KMS-11 (cell line): ENCODE data around the gene ZNF611.

ENCODE experiments used
- H2AFZ ChIP-seq: fragments of 200-600 bp; sonication (generic); 2 replicates; pipeline ENCODE4 v1.6.1; 2016; ENCODE audit warnings: antibody characterized with exemption, mixed run types, low read depth
- H3K27ac ChIP-seq: fragments of 200-600 bp; sonication (generic); 2 replicates; pipeline ENCODE4 v1.6.1; 2016; ENCODE audit warnings: mild to moderate bottlenecking, mixed run types
- H3K27me3 ChIP-seq: fragments of 200-600 bp; sonication (generic); 2 replicates; pipeline ENCODE4 v1.6.1; 2017; ENCODE audit warnings: mild to moderate bottlenecking, low read depth, mixed run types, moderate library complexity; ENCODE audit not compliant: insufficient read depth
- H3K36me3 ChIP-seq: fragments of 200-600 bp; sonication (generic); 2 replicates; pipeline ENCODE4 v1.6.1; 2017; ENCODE audit warnings: mild to moderate bottlenecking, mixed run types; ENCODE audit not compliant: insufficient read depth
- H3K4me1 ChIP-seq: fragments of 200-600 bp; sonication (generic); 2 replicates; pipeline ENCODE4 v1.6.1; 2016; ENCODE audit warnings: mild to moderate bottlenecking, low read depth, mixed run types; ENCODE audit not compliant: poor library complexity, severe bottlenecking
- H3K4me2 ChIP-seq: fragments of 200-600 bp; sonication (generic); 2 replicates; pipeline ENCODE4 v1.7.0; 2016; ENCODE audit warnings: mild to moderate bottlenecking, mixed run types
- H3K4me3 ChIP-seq: fragments of 200-600 bp; sonication (generic); IDR thresholded peaks from 2 replicates; pipeline ENCODE4 v1.6.1; 2017; ENCODE audit warnings: low read depth, low read length, mixed read lengths; ENCODE audit not compliant: insufficient read depth
- H3K79me2 ChIP-seq: fragments of 200-600 bp; sonication (generic); 2 replicates; pipeline ENCODE4 v1.6.1; 2016; ENCODE audit warnings: low read depth, mixed run types; ENCODE audit not compliant: insufficient read depth
- H3K9ac ChIP-seq: fragments of 200-600 bp; sonication (generic); 2 replicates; pipeline ENCODE4 v1.6.1; 2016; ENCODE audit warnings: mild to moderate bottlenecking, mixed run types
- H4K20me1 ChIP-seq: fragments of 200-600 bp; sonication (generic); 2 replicates; pipeline ENCODE4 v1.6.1; 2016; ENCODE audit warnings: mild to moderate bottlenecking, mixed run types; ENCODE audit not compliant: insufficient read depth
- TF ChIP-seq, protein P1 (sequence below): fragments of 200-600 bp; sonication (generic); conservative IDR thresholded peaks from 2 replicates; pipeline ENCODE4 v1.6.1; 2017; ENCODE audit warnings: low read depth, mild to moderate bottlenecking, antibody characterized with exemption, low read length, moderate library complexity, mixed read lengths

The ZNF611 gene

DNA sequence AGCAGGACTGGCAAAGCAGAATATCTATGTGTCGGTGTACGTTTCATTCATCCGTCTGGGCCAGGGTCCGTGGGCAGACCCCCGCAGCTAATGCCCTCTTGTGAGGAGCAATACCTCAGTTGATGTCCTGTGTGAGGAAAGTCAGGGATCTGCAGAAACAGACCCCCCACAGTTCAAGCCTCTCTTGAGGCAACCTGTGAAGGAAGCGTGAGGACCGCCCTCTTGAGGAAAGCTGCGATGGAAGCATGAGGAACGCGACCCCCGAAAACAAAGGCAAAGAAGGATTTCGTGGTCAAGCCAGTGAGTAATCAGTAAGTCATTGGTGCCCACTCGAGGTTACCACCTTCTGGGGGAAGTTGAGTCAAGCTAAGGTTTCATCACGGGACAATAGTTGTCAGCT is 75.8 kb downstream of the ZNF611 start:
- H4K20me1 ChIP-seq, result no peaks in the 10 kb centered on the region
- no peaks in the 10 kb centered on the region for H3K36me3 ChIP-seq
- H3K4me3 ChIP-seq, result no peak overlapping the region
- no peaks in the 10 kb centered on the region for H3K27me3 ChIP-seq
- TF ChIP-seq, protein P1, sequence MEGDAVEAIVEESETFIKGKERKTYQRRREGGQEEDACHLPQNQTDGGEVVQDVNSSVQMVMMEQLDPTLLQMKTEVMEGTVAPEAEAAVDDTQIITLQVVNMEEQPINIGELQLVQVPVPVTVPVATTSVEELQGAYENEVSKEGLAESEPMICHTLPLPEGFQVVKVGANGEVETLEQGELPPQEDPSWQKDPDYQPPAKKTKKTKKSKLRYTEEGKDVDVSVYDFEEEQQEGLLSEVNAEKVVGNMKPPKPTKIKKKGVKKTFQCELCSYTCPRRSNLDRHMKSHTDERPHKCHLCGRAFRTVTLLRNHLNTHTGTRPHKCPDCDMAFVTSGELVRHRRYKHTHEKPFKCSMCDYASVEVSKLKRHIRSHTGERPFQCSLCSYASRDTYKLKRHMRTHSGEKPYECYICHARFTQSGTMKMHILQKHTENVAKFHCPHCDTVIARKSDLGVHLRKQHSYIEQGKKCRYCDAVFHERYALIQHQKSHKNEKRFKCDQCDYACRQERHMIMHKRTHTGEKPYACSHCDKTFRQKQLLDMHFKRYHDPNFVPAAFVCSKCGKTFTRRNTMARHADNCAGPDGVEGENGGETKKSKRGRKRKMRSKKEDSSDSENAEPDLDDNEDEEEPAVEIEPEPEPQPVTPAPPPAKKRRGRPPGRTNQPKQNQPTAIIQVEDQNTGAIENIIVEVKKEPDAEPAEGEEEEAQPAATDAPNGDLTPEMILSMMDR, result no peak
- no peaks in the 10 kb centered on the region for H3K79me2 ChIP-seq
- no peaks in the 10 kb centered on the region for H3K4me1 ChIP-seq
- H2AFZ ChIP-seq, result no peak overlapping the region
- H3K9ac ChIP-seq, result no peak overlapping the region
- no peak overlapping the region for H3K4me2 ChIP-seq
- no peak overlapping the region for H3K27ac ChIP-seq

DNA sequence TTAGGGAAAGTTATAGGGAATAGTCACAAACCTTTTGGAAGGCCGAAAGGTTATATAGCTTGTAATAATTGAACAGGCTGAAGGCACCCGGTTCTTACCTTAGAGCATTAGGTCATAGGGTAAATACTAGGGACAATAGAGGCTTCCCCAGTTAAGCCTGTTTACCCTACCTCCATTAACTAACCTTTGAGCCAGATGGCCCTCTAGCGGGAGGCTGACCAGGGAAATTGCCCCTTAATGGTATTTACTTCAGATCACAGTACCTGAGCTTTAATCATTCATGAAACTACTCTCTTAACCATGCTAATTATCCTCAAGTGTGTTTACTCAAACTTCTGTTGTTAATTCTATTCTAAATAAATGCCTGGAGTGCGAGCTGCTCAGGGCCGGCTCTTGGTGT is 76.2 kb downstream of the ZNF611 start:
- Histone ChIP-seq H3K27ac (no peak overlapping the region), H3K9ac (no peak overlapping the region), H4K20me1 (no peaks in the 10 kb centered on the region), H2AFZ (no peak overlapping the region), H3K36me3 (no peaks in the 10 kb centered on the region), H3K79me2 (no peaks in the 10 kb centered on the region), H3K4me3 (no peak overlapping the region), H3K4me1 (no peaks in the 10 kb centered on the region), H3K27me3 (no peaks in the 10 kb centered on the region), H3K4me2 (no peak overlapping the region)
- TF ChIP-seq, protein P1, result no peak

DNA sequence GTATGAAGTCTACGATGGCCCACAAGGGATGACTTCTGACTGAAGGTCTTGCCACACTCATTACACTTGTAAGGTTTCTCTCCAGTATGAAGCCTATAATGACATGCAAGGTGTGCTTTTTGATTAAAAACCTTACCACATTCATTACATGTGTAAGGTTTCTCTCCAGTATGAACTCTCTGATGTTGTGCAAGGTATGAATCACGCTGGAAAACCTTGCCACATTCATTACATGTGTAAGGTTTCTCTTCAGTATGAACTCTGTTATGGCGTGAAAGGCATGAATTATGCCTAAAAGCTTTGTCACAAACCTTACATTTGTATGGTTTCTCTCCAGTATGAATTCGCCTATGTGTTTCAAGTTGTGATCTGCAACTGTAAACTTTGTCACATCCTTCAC is 81.7 kb downstream of the ZNF611 start:
- no peaks in the 10 kb centered on the region for H3K4me1 ChIP-seq
- no peak overlapping the region for H3K4me2 ChIP-seq
- H4K20me1 ChIP-seq, result no peaks in the 10 kb centered on the region
- no peak overlapping the region for H3K4me3 ChIP-seq
- H3K36me3 ChIP-seq, result no peaks in the 10 kb centered on the region
- TF ChIP-seq, protein P1, result no peak
- H3K79me2 ChIP-seq, result no peaks in the 10 kb centered on the region
- H3K9ac ChIP-seq, result no peak overlapping the region
- H3K27me3 ChIP-seq, result no peaks in the 10 kb centered on the region
- no peak overlapping the region for H2AFZ ChIP-seq
- no peak overlapping the region for H3K27ac ChIP-seq
